Suprapubic skin (tissue), 4 donors: ENCODE data around the gene ARHGAP30.

ENCODE experiments used
- CTCF ChIP-seq, 2 donors: fragments of 200-600 bp in 1 of 2; fragments of 450-650 bp in 1 of 2; sonication (generic) in 1 of 2; IDR thresholded peaks; one replicate each; pipeline ENCODE4 v1.5.1; 2016 to 2019; ENCODE audit warnings: antibody characterized with exemption in 2 of 2, mild to moderate bottlenecking in 1 of 2, moderate library complexity in 1 of 2
- EP300 ChIP-seq: sonication (generic); formaldehyde crosslinking; IDR thresholded peaks from one replicate; pipeline ENCODE4 v1.6.1; 2017; ENCODE audit warnings: antibody characterized with exemption
- POLR2AphosphoS5 ChIP-seq, 3 donors: sonication (generic); formaldehyde crosslinking; IDR thresholded peaks; one replicate each; pipeline ENCODE4 v1.6.1; 2017; ENCODE audit warnings: antibody characterized with exemption in 3 of 3

- TF ChIP-seq POLR2AphosphoS5 (IDR thresholded peaks at IDR 0.05) (no peak), EP300 (no peak), CTCF (IDR thresholded peaks at IDR 0.05) (no peak)
Observed at GRCh38 chr1:161018631-161018930, 51.1 kb downstream of the ARHGAP30 start.
